Bronchial epithelial cell (primary cell): ENCODE results near the gene ZIM2. TPM values are rescaled to one million over a fixed set of nuclear protein-coding genes. Genes with fewer than 3 reads are reported as not detected.
"Not testable (repeated sequence)": the region's sequence is repeated elsewhere in the genome, so short reads cannot be mapped to it uniquely, and the experiment has no call there.

Experiments used
- DNase-seq: peaks from one replicate; pipeline ENCODE4 v3.0.0-alpha.2; 2010; ENCODE audit warnings: low read depth
- FAIRE-seq: peaks from 2 replicates; lab custom pipeline; 2011; peaks lifted over from hg19 to GRCh38; lab: Jason Lieb, UNC
- H3K27me3 ChIP-seq: 2 replicates; pipeline ENCODE4 v1.5.1; 2011; ENCODE audit warnings: low read length; ENCODE audit not compliant: control insufficient read depth, insufficient read depth
- H3K36me3 ChIP-seq: 2 replicates; pipeline ENCODE4 v1.5.1; 2011; ENCODE audit warnings: low read length; ENCODE audit not compliant: control insufficient read depth, insufficient read depth
- H3K4me3 ChIP-seq: 2 replicates; pipeline ENCODE4 v1.5.1; 2011; ENCODE audit warnings: mild to moderate bottlenecking, low read depth, low read length, control low read depth
- CTCF ChIP-seq: IDR thresholded peaks from 2 replicates; pipeline ENCODE4 v1.5.1; 2011; ENCODE audit warnings: mild to moderate bottlenecking, moderate library complexity, low read length, control low read depth, inconsistent platforms; ENCODE audit not compliant: insufficient read depth, severe bottlenecking
- total RNA-seq: library from RNA; depleted of rRNA; stranded (reverse); fragments of >200 nt; gene quantifications from 2 replicates; pipeline ENCODE4 v1.2.1, GENCODE V29; 2014

ZIM2 gene
- total RNA-seq, 1 donor from 2014 or later: not detected

DNA sequence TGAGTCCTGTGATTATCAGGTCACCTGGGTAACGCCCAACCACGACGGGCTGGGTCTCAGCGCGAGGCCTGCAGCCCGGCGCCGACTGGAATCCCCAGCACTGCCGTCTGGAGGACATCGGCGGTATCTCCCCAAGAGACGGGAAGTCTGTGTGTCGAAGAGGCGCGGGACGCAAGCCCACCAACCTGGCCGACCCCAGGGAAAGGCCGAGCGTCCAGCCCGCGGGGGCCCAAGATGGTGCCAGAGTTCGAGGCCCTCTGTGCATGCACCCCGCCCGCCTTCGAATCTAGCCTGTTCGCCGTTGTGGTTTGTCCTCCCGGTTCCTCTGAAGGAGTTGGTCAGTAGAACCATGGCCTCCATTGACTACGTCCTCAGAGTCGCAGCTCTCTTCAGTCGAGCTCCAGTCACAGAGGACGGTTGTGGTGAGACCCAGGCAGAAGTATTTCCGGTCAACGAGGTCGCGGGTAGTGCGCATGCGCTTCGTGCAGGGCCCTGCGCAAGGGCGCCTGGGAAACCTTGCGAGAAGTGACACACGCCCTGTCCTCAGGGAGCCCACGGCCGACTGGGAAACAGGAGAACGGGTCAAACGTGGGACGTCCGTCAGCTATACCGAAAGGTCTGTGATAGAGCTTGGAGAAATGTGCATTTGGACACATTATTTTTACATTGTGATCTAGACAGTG is 24.1 kb upstream of the ZIM2 start:
- FAIRE-seq (no peak), DNase-seq (no peak)
- no peak for TF ChIP-seq CTCF
- Histone ChIP-seq H3K36me3 (no peaks in the 10 kb centered on the region), H3K4me3 (no peak overlapping the region), H3K27me3 (no peaks in the 10 kb centered on the region)

- no peak for FAIRE-seq
- no peak overlapping the region for H3K4me3 ChIP-seq
- no peaks in the 10 kb centered on the region for H3K27me3 ChIP-seq
- DNase-seq: no peak
- H3K36me3 ChIP-seq: no peaks in the 10 kb centered on the region
- no peak for TF ChIP-seq CTCF
Observed at GRCh38 chr19:56862741-56863140, 22.2 kb upstream of the ZIM2 start.

- DNase-seq, H3K27me3 ChIP-seq, H3K36me3 ChIP-seq, FAIRE-seq, H3K4me3 ChIP-seq: not testable (repeated sequence)
Observed at GRCh38 chr19:56860409-56860808, 19.9 kb upstream of the ZIM2 start.

GRCh38 chr19:56858026-56858425 is 17.5 kb upstream of the ZIM2 start:
- peak; percentile 32 for FAIRE-seq
- H3K36me3 ChIP-seq: no peaks in the 10 kb centered on the region
- H3K4me3 ChIP-seq: no peak overlapping the region
- TF ChIP-seq CTCF: no peak
- no peaks in the 10 kb centered on the region for H3K27me3 ChIP-seq
- no peak for DNase-seq

GRCh38 chr19:56856822-56857221 is 16.3 kb upstream of the ZIM2 start:
- no peak for TF ChIP-seq CTCF
- H3K27me3 ChIP-seq: no peaks in the 10 kb centered on the region
- H3K4me3 ChIP-seq: no peak overlapping the region
- DNase-seq (no peak), FAIRE-seq (no peak)
- H3K36me3 ChIP-seq: no peaks in the 10 kb centered on the region

DNA sequence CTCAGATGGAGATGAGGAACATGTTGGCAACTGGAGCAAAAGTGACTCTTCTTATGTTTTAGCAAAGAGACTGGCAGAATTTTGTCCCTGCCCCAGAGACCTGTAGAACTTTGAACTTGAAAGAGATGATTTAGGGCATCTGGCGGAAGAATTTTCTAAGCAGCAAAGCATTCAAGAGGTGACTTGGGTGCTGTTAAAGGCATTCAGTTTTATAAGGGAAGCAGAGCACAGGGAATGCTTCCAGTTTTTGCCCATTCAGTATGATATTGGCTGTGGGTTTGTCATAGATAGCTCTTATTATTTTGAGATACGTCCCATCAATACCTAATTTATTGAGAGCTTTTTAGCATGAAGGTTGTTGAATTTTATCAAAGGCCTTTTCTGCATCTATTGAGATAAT is 11.8 kb upstream of the ZIM2 start:
- FAIRE-seq, H3K27me3 ChIP-seq, H3K4me3 ChIP-seq, H3K36me3 ChIP-seq, DNase-seq: not testable (repeated sequence)

DNA sequence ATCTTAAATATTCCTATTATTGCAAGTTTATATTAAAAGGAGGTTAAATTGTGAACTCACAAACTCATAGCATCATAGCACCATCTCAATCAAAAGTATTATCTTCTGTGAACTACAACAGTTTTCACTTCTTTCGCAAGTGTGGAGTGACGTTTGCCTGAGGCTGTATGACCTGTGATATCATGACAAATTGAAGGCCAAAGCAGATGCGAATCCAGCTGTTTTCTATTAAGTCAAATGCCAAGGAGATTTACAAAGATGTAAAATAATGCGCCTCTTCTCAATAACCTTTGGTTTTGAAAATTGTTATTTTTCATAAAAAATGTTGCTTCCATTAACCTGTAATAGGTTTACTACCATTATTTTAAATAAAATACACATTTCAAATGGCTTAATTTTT is 7.6 kb upstream of the ZIM2 start:
- no peaks in the 10 kb centered on the region for H3K27me3 ChIP-seq
- H3K36me3 ChIP-seq: no peaks in the 10 kb centered on the region
- no peak overlapping the region for H3K4me3 ChIP-seq
- TF ChIP-seq CTCF: no peak
- DNase-seq (no peak), FAIRE-seq (no peak)
